Calu3 (cell line): ENCODE data around the gene DDX31. TPM values are rescaled to one million over a fixed set of nuclear protein-coding genes. Genes with fewer than 3 reads are reported as not detected.

Source experiments
- BruUV-seq: library from RNA; stranded (reverse); fragments of 400-500 nt; replicated peaks from 2 replicates; lab custom pipeline; 2021; lab: Mats Ljungman, UMichigan
- CTCF ChIA-PET: fragments of 300-600 bp; sonication (Branson Sonifier 250); formaldehyde crosslinking; loops from one replicate; lab custom pipeline; 2022; ENCODE audit warnings: antibody characterized with exemption; lab: Charles Lee
- DNase-seq: peaks from one replicate; pipeline ENCODE4 v3.0.0; 2022
- H3K27ac Mint-ChIP-seq: one replicate; pipeline ENCODE4 v1.8.0; 2022; ENCODE audit warnings: mixed read lengths; ENCODE audit not compliant: unreplicated experiment
- H3K27me3 Mint-ChIP-seq: one replicate; pipeline ENCODE4 v1.8.0; 2022; ENCODE audit warnings: mixed read lengths; ENCODE audit not compliant: unreplicated experiment
- H3K36me3 Mint-ChIP-seq: one replicate; pipeline ENCODE4 v1.8.0; 2022; ENCODE audit warnings: mild to moderate bottlenecking, moderate library complexity, mixed read lengths; ENCODE audit not compliant: insufficient read depth, unreplicated experiment
- H3K4me1 Mint-ChIP-seq: one replicate; pipeline ENCODE4 v1.8.0; 2022; ENCODE audit warnings: mild to moderate bottlenecking, low read depth, mixed read lengths; ENCODE audit not compliant: unreplicated experiment
- H3K4me3 Mint-ChIP-seq: one replicate; pipeline ENCODE4 v1.8.0; 2022; ENCODE audit warnings: mild to moderate bottlenecking, low read depth, moderate library complexity, mixed read lengths; ENCODE audit not compliant: unreplicated experiment
- H3K9me3 Mint-ChIP-seq: one replicate; pipeline ENCODE4 v1.8.0; 2022; ENCODE audit warnings: low read depth, mixed read lengths; ENCODE audit not compliant: unreplicated experiment
- CTCF ChIP-seq: fragments of 200-600 bp; IDR thresholded peaks from one replicate; pipeline ENCODE4 v1.8.0; 2022; ENCODE audit warnings: antibody characterized with exemption; ENCODE audit not compliant: unreplicated experiment
- intact Hi-C: fragments of 100-400 bp; cut with micrococcal nuclease; formaldehyde crosslinking; loops from one replicate; pipeline ENCODE4 v1.10.0; 2022; ENCODE audit not compliant: unreplicated experiment
- total RNA-seq: library from RNA; stranded (reverse); gene quantifications from 2 replicates; pipeline ENCODE4 v1.2.3, GENCODE V29; 2022

DDX31 gene
- total RNA-seq, 1 experiment from 2014 or later = 18.4 TPM

GRCh38 chr9:132591751-132592314 is 78.0 kb downstream of the DDX31 start:
- intact Hi-C loops = no loop called here
- no peak overlapping the region for H3K4me3 Mint-ChIP-seq
- H3K4me1 Mint-ChIP-seq = peaks cover 8% of the 10 kb centered on the region
- CTCF ChIA-PET = no interaction called here
- H3K9me3 Mint-ChIP-seq = no peaks in the 10 kb centered on the region
- DNase-seq = no peak
- TF ChIP-seq CTCF = no peak
- no peak overlapping the region for H3K27ac Mint-ChIP-seq
- peaks cover 10% of the 10 kb centered on the region for H3K36me3 Mint-ChIP-seq
- BruUV-seq = no TSS peak
- peaks cover 30% of the 10 kb centered on the region for H3K27me3 Mint-ChIP-seq

- BruUV-seq = no TSS peak
- intact Hi-C loops = no loop called here
- Mint-ChIP-seq H3K9me3 (no peaks in the 10 kb centered on the region), H3K27ac (no peak overlapping the region), H3K4me3 (no peak overlapping the region), H3K4me1 (peaks cover 4% of the 10 kb centered on the region), H3K27me3 (peaks cover 35% of the 10 kb centered on the region), H3K36me3 (peaks cover 10% of the 10 kb centered on the region)
- TF ChIP-seq CTCF = no peak
- CTCF ChIA-PET = no interaction called here
- no peak for DNase-seq
Measured at GRCh38 chr9:132591244-132591643, 78.5 kb downstream of the DDX31 start.

- Mint-ChIP-seq H3K9me3 (no peaks in the 10 kb centered on the region), H3K4me1 (no peaks in the 10 kb centered on the region), H3K4me3 (peak overlapping the region; percentile 43), H3K27me3 (peaks cover 42% of the 10 kb centered on the region), H3K27ac (no peak overlapping the region), H3K36me3 (peaks cover 10% of the 10 kb centered on the region)
- intact Hi-C loops = no loop called here
- no peak for DNase-seq
- no peak for TF ChIP-seq CTCF
- CTCF ChIA-PET = no interaction called here
- BruUV-seq = no TSS peak
Measured at GRCh38 chr9:132590318-132591182, 79.2 kb downstream of the DDX31 start.

- no TSS peak for BruUV-seq
- no peak for TF ChIP-seq CTCF
- Mint-ChIP-seq H3K9me3 (no peaks in the 10 kb centered on the region), H3K27ac (no peak overlapping the region), H3K4me1 (no peaks in the 10 kb centered on the region), H3K36me3 (peaks cover 9% of the 10 kb centered on the region), H3K4me3 (peak overlapping the region; percentile 43), H3K27me3 (peaks cover 43% of the 10 kb centered on the region)
- intact Hi-C loops = no loop called here
- no peak for DNase-seq
- CTCF ChIA-PET = no interaction called here
Measured at GRCh38 chr9:132590037-132590317, 79.8 kb downstream of the DDX31 start.
